H9 (cell line): ENCODE data around the gene EPPIN. TPM values are rescaled to one million over a fixed set of nuclear protein-coding genes. Genes with fewer than 3 reads are reported as not detected.
"Not testable (repeated sequence)": the region's sequence is repeated elsewhere in the genome, so short reads cannot be mapped to it uniquely, and the experiment has no call there.

Experiments used
- DNase-seq: peaks from one replicate; pipeline ENCODE4 v3.0.0-alpha.2; 2017
- H2AFZ ChIP-seq: one replicate; pipeline ENCODE4 v1.6.1; 2013; ENCODE audit warnings: mild to moderate bottlenecking, low read length, control low read depth, moderate library complexity
- H2AK5ac ChIP-seq: 2 replicates; pipeline ENCODE4 v1.6.1; 2013; ENCODE audit warnings: low read length, control low read depth, mixed read lengths; ENCODE audit not compliant: insufficient read length
- H2BK120ac ChIP-seq: one replicate; pipeline ENCODE4 v1.6.1; 2013; ENCODE audit warnings: low read depth, mild to moderate bottlenecking, low read length, control low read depth, inconsistent platforms; ENCODE audit not compliant: poor library complexity, severe bottlenecking
- H2BK12ac ChIP-seq: 2 replicates; pipeline ENCODE4 v1.6.1; 2013; ENCODE audit warnings: low read length, control low read depth, mixed read lengths, low read depth; ENCODE audit not compliant: insufficient read length
- H2BK15ac ChIP-seq: 2 replicates; pipeline ENCODE4 v1.6.1; 2013; ENCODE audit warnings: low read depth, low read length, control low read depth
- H2BK20ac ChIP-seq: one replicate; pipeline ENCODE4 v1.6.1; 2013; ENCODE audit warnings: low read depth, mild to moderate bottlenecking, low read length, control low read depth, inconsistent platforms; ENCODE audit not compliant: poor library complexity, severe bottlenecking
- H2BK5ac ChIP-seq: 2 replicates; pipeline ENCODE4 v1.6.1; 2013; ENCODE audit warnings: low read length, control low read depth, mixed read lengths; ENCODE audit not compliant: insufficient read length
- H3K14ac ChIP-seq: 2 replicates; pipeline ENCODE4 v1.6.1; 2013; ENCODE audit warnings: low read length, control low read depth; ENCODE audit not compliant: insufficient read depth
- H3K18ac ChIP-seq: 2 replicates; pipeline ENCODE4 v1.6.1; 2013; ENCODE audit warnings: low read depth, mild to moderate bottlenecking, mixed read lengths, low read length, control low read depth; ENCODE audit not compliant: insufficient read length
- H3K23ac ChIP-seq: 2 replicates; pipeline ENCODE4 v1.6.1; 2013; ENCODE audit warnings: low read length, control low read depth, mixed read lengths, low read depth; ENCODE audit not compliant: insufficient read length
- H3K23me2 ChIP-seq: 2 replicates; pipeline ENCODE4 v1.6.1; 2013; ENCODE audit warnings: low read depth, mild to moderate bottlenecking, mixed read lengths, low read length, control low read depth; ENCODE audit not compliant: insufficient read length, poor library complexity, severe bottlenecking
- H3K27ac ChIP-seq: 2 replicates; pipeline ENCODE4 v1.5.1; 2013; ENCODE audit warnings: low read length, control low read depth, mixed read lengths, low read depth; ENCODE audit not compliant: insufficient read length
- H3K27me3 ChIP-seq: 2 replicates; pipeline ENCODE4 v1.6.1; 2013; ENCODE audit warnings: low read length, control low read depth, inconsistent platforms; ENCODE audit not compliant: insufficient read depth
- H3K4ac ChIP-seq: 2 replicates; pipeline ENCODE4 v1.6.1; 2013; ENCODE audit warnings: low read depth, mild to moderate bottlenecking, control low read depth, inconsistent platforms, low read length, moderate library complexity
- H3K4me1 ChIP-seq: 2 replicates; pipeline ENCODE4 v1.6.1; 2013; ENCODE audit warnings: low read length, control low read depth, inconsistent platforms; ENCODE audit not compliant: insufficient read depth
- H3K4me2 ChIP-seq: 2 replicates; pipeline ENCODE4 v1.6.1; 2013; ENCODE audit warnings: low read length, control low read depth, mixed read lengths; ENCODE audit not compliant: insufficient read length, insufficient read depth
- H3K56ac ChIP-seq: 2 replicates; pipeline ENCODE4 v1.6.1; 2013; ENCODE audit warnings: low read depth, mild to moderate bottlenecking, mixed read lengths, low read length, control low read depth; ENCODE audit not compliant: insufficient read length
- H3K79me1 ChIP-seq: 2 replicates; pipeline ENCODE4 v1.6.1; 2013; ENCODE audit warnings: low read depth, mild to moderate bottlenecking, moderate library complexity, low read length, control low read depth, inconsistent platforms; ENCODE audit not compliant: insufficient read depth, poor library complexity, severe bottlenecking
- H3K79me2 ChIP-seq: 2 replicates; pipeline ENCODE4 v1.6.1; 2013; ENCODE audit warnings: low read length, control low read depth, inconsistent platforms; ENCODE audit not compliant: insufficient read depth
- H3K9ac ChIP-seq: 2 replicates; pipeline ENCODE4 v1.6.1; 2013; ENCODE audit warnings: low read length, control low read depth, mixed read lengths; ENCODE audit not compliant: insufficient read length; ENCODE audit errors: extremely low read depth
- H3K9me3 ChIP-seq: one replicate; pipeline ENCODE4 v1.6.1; 2013; ENCODE audit warnings: low read depth, low read length, inconsistent platforms; ENCODE audit not compliant: control insufficient read depth
- H3T11ph ChIP-seq: one replicate; pipeline ENCODE4 v1.6.1; 2013; ENCODE audit warnings: mild to moderate bottlenecking, low read length, control low read depth, inconsistent platforms
- H4K20me1 ChIP-seq: one replicate; pipeline ENCODE4 v1.6.1; 2013; ENCODE audit not compliant: control insufficient read depth, insufficient read length, insufficient read depth
- H4K5ac ChIP-seq: 2 replicates; pipeline ENCODE4 v1.6.1; 2013; ENCODE audit warnings: low read depth, mild to moderate bottlenecking, mixed read lengths, low read length, control low read depth; ENCODE audit not compliant: insufficient read length
- H4K8ac ChIP-seq: replicated peaks from 2 replicates; pipeline ENCODE4 v1.6.1; 2013; ENCODE audit warnings: low read length, control low read depth, mixed read lengths, low read depth; ENCODE audit not compliant: insufficient read length
- H4K91ac ChIP-seq: 2 replicates; pipeline ENCODE4 v1.6.1; 2013; ENCODE audit warnings: low read depth, mild to moderate bottlenecking, moderate library complexity, mixed read lengths, low read length, control low read depth; ENCODE audit not compliant: insufficient read length
- H3K27ac Mint-ChIP-seq, 3 experiments: 2 replicates in 2 of 3; 3 replicates in 1 of 3; pipeline ENCODE4 v1.8.0; 2020 to 2021; ENCODE audit warnings: mixed read lengths in 3 of 3, mild to moderate bottlenecking in 1 of 3, moderate library complexity in 1 of 3
- H3K27me3 Mint-ChIP-seq: 2 replicates; pipeline ENCODE4 v1.8.0; 2021; ENCODE audit warnings: low read depth, mild to moderate bottlenecking, moderate library complexity, mixed read lengths
- H3K36me3 Mint-ChIP-seq, 3 experiments: 2 replicates in 2 of 3; 3 replicates in 1 of 3; pipeline ENCODE4 v1.8.0; 2020 to 2021; ENCODE audit warnings: low read depth in 3 of 3, mixed read lengths in 3 of 3; ENCODE audit not compliant: insufficient read depth in 1 of 3
- H3K4me1 Mint-ChIP-seq, 2 experiments: 2 replicates each; pipeline ENCODE4 v1.8.0; 2020; ENCODE audit warnings: mixed read lengths in 2 of 2
- H3K4me3 Mint-ChIP-seq, 2 experiments: 2 replicates in 1 of 2; 3 replicates in 1 of 2; pipeline ENCODE4 v1.8.0; 2020 to 2021; ENCODE audit warnings: mild to moderate bottlenecking in 2 of 2, mixed read lengths in 2 of 2, moderate library complexity in 1 of 2
- H3K9me3 Mint-ChIP-seq, 2 experiments: 2 replicates in 1 of 2; 3 replicates in 1 of 2; pipeline ENCODE4 v1.8.0; 2020; ENCODE audit warnings: mild to moderate bottlenecking in 2 of 2, mixed read lengths in 2 of 2, moderate library complexity in 1 of 2
- WGBS: extraction: QIAGEN DNeasy Blood & Tissue Kit; methylation state at CpG from one replicate; pipeline ENCODE4 v1.1.7; 2013; ENCODE audit warnings: missing lambda C conversion rate, low lambda C conversion rate, mixed read lengths; ENCODE audit not compliant: insufficient read length; ENCODE audit errors: extremely low coverage; 5-methylcytosine and 5-hydroxymethylcytosine counted together
- total RNA-seq: library from RNA; stranded (reverse); gene quantifications from 2 replicates; pipeline ENCODE4 v1.2.1, GENCODE V29; 2021
- TF ChIP-seq, protein P1 (sequence below): fragments of 200-600 bp; sonication (generic); conservative IDR thresholded peaks from 3 replicates; pipeline ENCODE4 v1.8.0; 2021; ENCODE audit warnings: antibody characterized with exemption, mild to moderate bottlenecking

Gene EPPIN
- total RNA-seq, 1 experiment from 2014 or later = not detected

DNA sequence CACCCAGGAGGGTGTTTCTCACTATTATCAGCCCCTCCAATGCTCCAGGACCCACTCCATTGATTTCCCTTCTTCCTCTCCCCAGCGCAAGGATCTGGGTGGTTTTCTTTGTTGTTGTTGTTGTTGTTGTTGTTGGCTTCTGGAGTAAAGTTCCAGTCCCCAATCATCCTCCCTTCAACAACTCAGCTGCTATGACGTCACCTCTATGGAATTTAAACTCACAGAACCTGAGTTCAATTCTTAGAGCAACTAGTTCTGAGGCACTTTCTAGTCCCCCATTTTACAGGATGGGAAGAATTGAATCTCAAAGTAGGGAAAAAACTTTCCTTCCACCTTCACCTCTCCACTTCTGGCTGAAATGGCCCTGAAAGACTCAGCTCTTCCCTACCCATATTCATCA lies 41.6 kb upstream of the EPPIN start:
- no peak for DNase-seq
- Histone ChIP-seq H3K4me2 (no peak overlapping the region), H3K14ac (no peak overlapping the region), H2BK12ac (no peak overlapping the region), H4K20me1 (no peaks in the 10 kb centered on the region), H3K18ac (no peak overlapping the region), H3T11ph (no peak overlapping the region), H2AFZ (no peak overlapping the region), H3K23me2 (no peaks in the 10 kb centered on the region), H3K4ac (no peak overlapping the region), H3K23ac (no peak overlapping the region), H2AK5ac (no peak overlapping the region), H3K56ac (no peak overlapping the region), H2BK15ac (no peak overlapping the region), H3K27ac (no peak overlapping the region), H2BK5ac (no peak overlapping the region), H2BK120ac (no peak overlapping the region), H3K27me3 (no peaks in the 10 kb centered on the region), H4K5ac (no peak overlapping the region), H2BK20ac (no peak overlapping the region), H4K91ac (no peak overlapping the region), H3K79me2 (no peaks in the 10 kb centered on the region), H3K79me1 (no peaks in the 10 kb centered on the region), H3K9ac (no peak overlapping the region), H4K8ac (no peak overlapping the region), H3K9me3 (no peaks in the 10 kb centered on the region), H3K4me1 (no peaks in the 10 kb centered on the region)
- peaks cover 0 to under 1% of the 10 kb centered on the region in 2 experiments; a peak in 1 of 4 replicates for H3K4me1 Mint-ChIP-seq
- H3K4me3 Mint-ChIP-seq = no peak overlapping the region
- H3K9me3 Mint-ChIP-seq = peaks cover 4 to 14% of the 10 kb centered on the region in 2 experiments; a peak in 4 of 5 replicates
- TF ChIP-seq, protein P1, sequence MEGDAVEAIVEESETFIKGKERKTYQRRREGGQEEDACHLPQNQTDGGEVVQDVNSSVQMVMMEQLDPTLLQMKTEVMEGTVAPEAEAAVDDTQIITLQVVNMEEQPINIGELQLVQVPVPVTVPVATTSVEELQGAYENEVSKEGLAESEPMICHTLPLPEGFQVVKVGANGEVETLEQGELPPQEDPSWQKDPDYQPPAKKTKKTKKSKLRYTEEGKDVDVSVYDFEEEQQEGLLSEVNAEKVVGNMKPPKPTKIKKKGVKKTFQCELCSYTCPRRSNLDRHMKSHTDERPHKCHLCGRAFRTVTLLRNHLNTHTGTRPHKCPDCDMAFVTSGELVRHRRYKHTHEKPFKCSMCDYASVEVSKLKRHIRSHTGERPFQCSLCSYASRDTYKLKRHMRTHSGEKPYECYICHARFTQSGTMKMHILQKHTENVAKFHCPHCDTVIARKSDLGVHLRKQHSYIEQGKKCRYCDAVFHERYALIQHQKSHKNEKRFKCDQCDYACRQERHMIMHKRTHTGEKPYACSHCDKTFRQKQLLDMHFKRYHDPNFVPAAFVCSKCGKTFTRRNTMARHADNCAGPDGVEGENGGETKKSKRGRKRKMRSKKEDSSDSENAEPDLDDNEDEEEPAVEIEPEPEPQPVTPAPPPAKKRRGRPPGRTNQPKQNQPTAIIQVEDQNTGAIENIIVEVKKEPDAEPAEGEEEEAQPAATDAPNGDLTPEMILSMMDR = no peak
- peak overlapping the region in 1 of 3 experiments; percentile 53; a peak in 1 of 7 replicates for H3K27ac Mint-ChIP-seq
- WGBS = no CpG with 5 or more reads among the region's 2 CpGs
- no peaks in the 10 kb centered on the region for H3K27me3 Mint-ChIP-seq
- H3K36me3 Mint-ChIP-seq = peaks cover 0 to 5% (median 4%) of the 10 kb centered on the region in 3 experiments; a peak in 4 of 7 replicates

DNA sequence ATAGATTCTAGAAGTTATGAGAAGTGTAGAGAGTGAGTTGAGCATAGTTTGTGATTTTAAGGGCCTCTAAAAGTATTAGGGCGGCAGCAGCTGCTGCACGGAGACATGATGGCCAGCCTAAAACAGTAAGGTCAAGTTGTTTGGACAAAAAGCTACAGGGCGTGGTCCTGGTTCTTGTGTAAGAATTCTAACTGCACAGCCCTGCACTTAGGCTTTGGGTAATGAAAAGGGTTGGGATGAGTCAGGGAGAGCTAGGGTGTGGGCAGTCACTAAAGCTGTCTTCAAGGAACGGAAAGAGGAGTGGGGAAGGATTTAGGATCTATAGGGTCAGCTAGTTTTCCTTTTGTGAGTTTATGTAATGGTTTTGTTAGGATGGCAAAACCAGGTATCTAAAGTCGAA lies 38.8 kb upstream of the EPPIN start:
- H4K91ac ChIP-seq, H3K27me3 ChIP-seq, H4K5ac ChIP-seq, H2BK5ac ChIP-seq, H2BK15ac ChIP-seq, H3K9ac ChIP-seq, H3K23ac ChIP-seq, H2BK20ac ChIP-seq, H4K8ac ChIP-seq, H3K4me3 Mint-ChIP-seq, H3K56ac ChIP-seq, H3K9me3 ChIP-seq, H3K4me2 ChIP-seq, H2AK5ac ChIP-seq, H3K4me1 ChIP-seq, H2BK120ac ChIP-seq, H2BK12ac ChIP-seq, H3K79me2 ChIP-seq, H2AFZ ChIP-seq, H3K79me1 ChIP-seq, H3K36me3 Mint-ChIP-seq, H3K23me2 ChIP-seq, H3K27ac Mint-ChIP-seq, H3K9me3 Mint-ChIP-seq, DNase-seq, H3K18ac ChIP-seq, H3K14ac ChIP-seq, H3K4ac ChIP-seq, H4K20me1 ChIP-seq, H3K27me3 Mint-ChIP-seq, H3K27ac ChIP-seq, H3T11ph ChIP-seq: not testable (repeated sequence)
- no CpG with 5 or more reads among the region's 5 CpGs for WGBS
- peaks cover 9 to 15% of the 10 kb centered on the region in 2 experiments for H3K4me1 Mint-ChIP-seq
